GM12878 (cell line): ENCODE measurements around the gene SLC41A1. TPM values are rescaled to one million over a fixed set of nuclear protein-coding genes. Genes with fewer than 3 reads are reported as not detected.

Experiments used
- ATAC-seq: fragments of 200-7000 bp; cut with Tn5 transposase; 3 replicates; pipeline ENCODE4 v1.9.1; 2020; ENCODE audit warnings: mild to moderate bottlenecking, moderate library complexity
- BruUV-seq: library from RNA; stranded (reverse); fragments of 400-500 nt; replicated peaks from 2 replicates; lab custom pipeline; 2021; lab: Mats Ljungman, UMichigan
- CTCF ChIA-PET: fragments of 300-600 bp; sonication (Branson Sonifier 250); formaldehyde crosslinking; extraction: SDS; loops from one replicate; lab custom pipeline; 2021; ENCODE audit warnings: inconsistent platforms; lab: Yijun Ruan, JAX
- POLR2A ChIA-PET: fragments of 350-600 bp; formaldehyde crosslinking; extraction: SDS; loops from one replicate; lab custom pipeline; 2021; ENCODE audit warnings: inconsistent platforms; lab: Charles Lee
- RAD21 ChIA-PET: fragments of 300-600 bp; sonication (Branson Sonifier 250); formaldehyde crosslinking; loops from one replicate; lab custom pipeline; 2023; ENCODE audit warnings: antibody characterized with exemption; ENCODE audit not compliant: unreplicated experiment; lab: Charles Lee
- SMC1A ChIA-PET: fragments of 300-600 bp; sonication (Branson Sonifier 250); formaldehyde crosslinking; loops from one replicate; lab custom pipeline; 2023; ENCODE audit not compliant: unreplicated experiment, uncharacterized antibody; lab: Charles Lee
- DNase-seq: peaks from one replicate; pipeline ENCODE4 v3.0.0-alpha.2; 2011; ENCODE audit warnings: low read depth, low spot score
- FAIRE-seq: peaks from 3 replicates; lab custom pipeline; 2011; peaks lifted over from hg19 to GRCh38; lab: Jason Lieb, UNC
- H2AFZ ChIP-seq: 2 replicates; pipeline ENCODE4 v1.6.0; 2011; ENCODE audit warnings: low read depth, low read length, control low read depth; ENCODE audit not compliant: control insufficient read depth
- H3K27ac ChIP-seq: 2 replicates; pipeline ENCODE4 v1.5.1; 2011; ENCODE audit warnings: control low read depth; ENCODE audit not compliant: control insufficient read depth, insufficient read depth
- H3K27me3 ChIP-seq, 2 experiments: replicated peaks in 1 of 2; 2 replicates each; pipeline versions ENCODE4 v1.6.0 to v1.6.1; 2011; ENCODE audit warnings: low read length in 1 of 2; ENCODE audit not compliant: control insufficient read depth in 2 of 2, insufficient read depth in 2 of 2
- H3K36me3 ChIP-seq, 2 experiments: 2 replicates each; pipeline ENCODE4 v1.5.1; 2011; ENCODE audit warnings: low read length in 1 of 2; ENCODE audit not compliant: control insufficient read depth in 2 of 2, insufficient read depth in 2 of 2
- H3K4me1 ChIP-seq: 2 replicates; pipeline ENCODE4 v1.6.1; 2011; ENCODE audit warnings: mild to moderate bottlenecking, low read length, moderate library complexity, mixed read lengths; ENCODE audit not compliant: control insufficient read depth, insufficient read depth
- H3K4me2 ChIP-seq: 2 replicates; pipeline ENCODE4 v1.6.0; 2011; ENCODE audit warnings: control low read depth; ENCODE audit not compliant: control insufficient read depth, insufficient read depth
- H3K4me3 ChIP-seq: fragments of 200-600 bp; sonication (generic); 2 replicates; pipeline ENCODE4 v1.5.1; 2016
- H3K79me2 ChIP-seq: 2 replicates; pipeline ENCODE4 v1.6.0; 2011; ENCODE audit warnings: low read length; ENCODE audit not compliant: control insufficient read depth, insufficient read depth
- H3K9ac ChIP-seq: 2 replicates; pipeline ENCODE4 v1.8.0; 2011; ENCODE audit warnings: low read length, control low read depth, mixed read lengths; ENCODE audit not compliant: control insufficient read depth, insufficient read depth
- H3K9me3 ChIP-seq: replicated peaks from 3 replicates; pipeline ENCODE4 v1.5.1; 2011; ENCODE audit warnings: mild to moderate bottlenecking, low read length; ENCODE audit not compliant: control insufficient read depth, insufficient read depth
- H4K20me1 ChIP-seq: 2 replicates; pipeline ENCODE4 v1.6.0; 2011; ENCODE audit not compliant: control insufficient read depth, insufficient read depth
- CHD4 ChIP-seq: fragments of 200-600 bp; sonication (generic); IDR thresholded peaks from 2 replicates; pipeline ENCODE4 v1.6.1; 2016; ENCODE audit warnings: mild to moderate bottlenecking
- E2F4 ChIP-seq: IDR thresholded peaks from 2 replicates; pipeline ENCODE4 v1.6.1; 2012; ENCODE audit warnings: low read depth, low read length, improper control_type of control experiment
- FOXM1 ChIP-seq: IDR thresholded peaks from 2 replicates; pipeline ENCODE4 v1.6.1; 2012; ENCODE audit warnings: low read depth, mild to moderate bottlenecking, inconsistent platforms, low read length, moderate library complexity
- RFX5 ChIP-seq: IDR thresholded peaks from 2 replicates; pipeline ENCODE4 v1.6.1; 2011; ENCODE audit warnings: low read depth, low read length, improper control_type of control experiment
- SKIL ChIP-seq: fragments of 450-650 bp; IDR thresholded peaks from 2 replicates; pipeline ENCODE4 v1.6.1; 2017; ENCODE audit warnings: mild to moderate bottlenecking, low read depth, inconsistent platforms; ENCODE audit not compliant: poor library complexity, severe bottlenecking
- SPI1 ChIP-seq: IDR thresholded peaks from 2 replicates; pipeline ENCODE4 v1.6.1; 2011; ENCODE audit warnings: low read depth, mild to moderate bottlenecking, low read length, moderate library complexity, borderline replicate concordance; ENCODE audit not compliant: insufficient read depth
- WGBS: methylation state at CpG from one replicate; pipeline ENCODE4 v1.1.6; 2016; ENCODE audit warnings: low lambda C conversion rate; ENCODE audit not compliant: insufficient replicate concordance, insufficient coverage; ENCODE audit errors: missing lambda C conversion rate; 5-methylcytosine and 5-hydroxymethylcytosine counted together
- in situ Hi-C: fragments of 300-500 bp; cut with MboI; formaldehyde crosslinking; loops from 9 replicates; pipeline ENCODE4 v1.14.3; 2018; ENCODE audit warnings: mixed read lengths
- intact Hi-C: fragments of 100-400 bp; cut with micrococcal nuclease; formaldehyde crosslinking; loops from one replicate; pipeline ENCODE4 v1.14.2; 2022; ENCODE audit not compliant: unreplicated experiment
- polyA plus RNA-seq, 11 experiments: library from polyadenylated mRNA; depleted of rRNA in 4 of 11; unstranded in 6 of 11; stranded (reverse) in 5 of 11; fragments of >200 nt; fragmentation: Nextera tagmentation in 4 of 11; fragmentation: Illumina TruSeq in 1 of 11; extraction: Ambion mirVana in 4 of 11; extraction: Trizol in 1 of 11; gene quantifications; 1 replicate in 1 of 11; 2 replicates in 10 of 11; pipeline versions ENCODE4 v1.2.1 to v1.2.3, GENCODE V29; 2011 to 2016; ENCODE audit warnings: inconsistent platforms in 2 of 11, missing spikeins in 2 of 11, low read depth in 1 of 11
- total RNA-seq, 4 experiments: library from RNA; depleted of rRNA in 3 of 4; stranded (reverse); fragments of >200 nt in 3 of 4; fragmentation: Illumina TruSeq in 1 of 4; extraction: Trizol in 1 of 4; gene quantifications; 2 replicates each; pipeline versions ENCODE4 v1.2.1 to v1.2.3, GENCODE V29; 2013 to 2021

Gene SLC41A1
- total and polyA plus RNA-seq, 10 of the 15 experiments (the other 5 are each of a cell fraction or from before 2014, with no cell fraction given), result 0.13 to 11.3 (median 0.42) TPM

GRCh38 chr1:205834751-205835150 is 21.8 kb upstream of the SLC41A1 start (continued):
- TF ChIP-seq SKIL (no peak), E2F4 (no peak), FOXM1 (no peak), CHD4 (no peak)
- TF ChIP-seq, all 136 proteins: peak for 0

- ChIA-PET CTCF (no interaction called here), RAD21 (interaction anchor here (0.6 kb wide), 1 partner anchor 198 kb away, joined by 4 read pairs; no protein-coding TSS in a partner anchor), POLR2A (no interaction called here), SMC1A (no interaction called here)
- Histone ChIP-seq H3K9ac (no peak overlapping the region), H3K79me2 (no peaks in the 10 kb centered on the region), H2AFZ (no peak overlapping the region), H3K4me3 (no peak overlapping the region), H3K9me3 (no peaks in the 10 kb centered on the region), H3K4me2 (no peak overlapping the region), H3K27ac (no peak overlapping the region), H3K4me1 (no peaks in the 10 kb centered on the region), H4K20me1 (no peaks in the 10 kb centered on the region), H3K36me3 (no peaks in the 10 kb centered on the region), H3K27me3 (peaks cover 0 to 6% of the 10 kb centered on the region in 2 experiments; a peak in 3 of 4 replicates)
- DNase-seq (no peak), ATAC-seq (no peak), FAIRE-seq (no peak)
- in situ Hi-C loops, result no loop called here
- 61% methylated on average over 6 of the region's 6 CpGs for WGBS
- TF ChIP-seq RFX5 (no peak), SPI1 (0 out of 2 replicates have a peak, but pooled peaks have one; percentile 3)
- intact Hi-C loops, result no loop called here
- no TSS peak for BruUV-seq
Measured at GRCh38 chr1:205832326-205832751, 19.3 kb upstream of the SLC41A1 start.
